HepG2 (cell line): ENCODE measurements around the gene DOP1B. TPM values are rescaled to one million over a fixed set of nuclear protein-coding genes. Genes with fewer than 3 reads are reported as not detected.

Source experiments
- ATAC-seq: fragments of 200-7000 bp; cut with Tn5 transposase; 3 replicates; pipeline ENCODE4 v1.9.1; 2020; ENCODE audit warnings: mild to moderate bottlenecking, moderate library complexity
- BruUV-seq: library from RNA; stranded (reverse); fragments of 400-500 nt; replicated peaks from 2 replicates; lab custom pipeline; 2021; lab: Mats Ljungman, UMichigan
- CTCF ChIA-PET: fragments of 300-600 bp; formaldehyde crosslinking; extraction: SDS; loops from one replicate; lab custom pipeline; 2021; ENCODE audit warnings: low total read pairs, inconsistent platforms, low intra/inter-chr PET ratio; lab: Yijun Ruan, JAX
- POLR2A ChIA-PET: fragments of 350-600 bp; sonication (Branson Sonifier 250); formaldehyde crosslinking; loops from one replicate; lab custom pipeline; 2020; ENCODE audit warnings: antibody characterized with exemption, inconsistent platforms; lab: Yijun Ruan, JAX
- DNase-seq: peaks from one replicate; pipeline ENCODE4 v3.0.0-alpha.2; 2015; ENCODE audit warnings: low spot score
- FAIRE-seq: peaks from 3 replicates; lab custom pipeline; 2011; peaks lifted over from hg19 to GRCh38; lab: Jason Lieb, UNC
- H2AFZ ChIP-seq: one replicate; pipeline ENCODE4 v1.6.1; 2011; ENCODE audit warnings: low read length, inconsistent platforms
- H3K27ac ChIP-seq: fragments of 300-600 bp; 3 replicates; pipeline ENCODE4 v1.8.0; 2011; ENCODE audit warnings: mixed run types, mild to moderate bottlenecking, mixed read lengths, low read length, inconsistent platforms; ENCODE audit not compliant: insufficient read depth; ENCODE audit errors: extremely low read length
- H3K27me3 ChIP-seq, 2 experiments: fragments of 200-600 bp in 1 of 2; 2 replicates in 1 of 2; 3 replicates in 1 of 2; pipeline versions ENCODE4 v1.6.0 to v1.8.0; 2011; ENCODE audit warnings: low read length in 2 of 2, mild to moderate bottlenecking in 2 of 2, moderate library complexity in 2 of 2, inconsistent platforms in 1 of 2; ENCODE audit not compliant: insufficient read depth in 2 of 2, control insufficient read depth in 1 of 2
- H3K36me3 ChIP-seq, 2 experiments: fragments of 200-600 bp in 1 of 2; replicated peaks in 1 of 2; 2 replicates in 1 of 2; 3 replicates in 1 of 2; pipeline versions ENCODE4 v1.5.1 to v1.8.0; 2011; ENCODE audit warnings: low read length in 2 of 2, inconsistent platforms in 1 of 2; ENCODE audit not compliant: insufficient read depth in 2 of 2, control insufficient read depth in 1 of 2
- H3K4me1 ChIP-seq: 2 replicates; pipeline ENCODE4 v1.5.1; 2012; ENCODE audit warnings: low read length, inconsistent platforms; ENCODE audit not compliant: insufficient read depth
- H3K4me2 ChIP-seq: 2 replicates; pipeline ENCODE4 v1.6.0; 2011; ENCODE audit warnings: low read depth, low read length, inconsistent platforms
- H3K4me3 ChIP-seq, 3 experiments: fragments of 200-600 bp in 1 of 3; sonication (generic), shearing (Covaris generic) in 1 of 3; replicated peaks in 1 of 3; 2 replicates each; pipeline ENCODE4 v1.5.1; 2011 to 2016; ENCODE audit warnings: low read length in 3 of 3, inconsistent platforms in 2 of 3, low read depth in 2 of 3, mild to moderate bottlenecking in 2 of 3, control low read depth in 1 of 3, mixed read lengths in 1 of 3; ENCODE audit not compliant: insufficient read depth in 1 of 3
- H3K79me2 ChIP-seq: one replicate; pipeline ENCODE4 v1.6.1; 2011; ENCODE audit warnings: low read length, inconsistent platforms; ENCODE audit not compliant: insufficient read depth
- H3K9ac ChIP-seq: 2 replicates; pipeline ENCODE4 v1.6.0; 2011; ENCODE audit warnings: mild to moderate bottlenecking, low read depth, low read length, inconsistent platforms; ENCODE audit not compliant: insufficient read depth
- H3K9me3 ChIP-seq: 2 replicates; pipeline ENCODE4 v1.5.1; 2012; ENCODE audit warnings: mild to moderate bottlenecking, low read length
- H4K20me1 ChIP-seq: 2 replicates; pipeline ENCODE4 v1.6.0; 2011; ENCODE audit warnings: inconsistent platforms, mild to moderate bottlenecking, low read length, moderate library complexity; ENCODE audit not compliant: insufficient read depth
- ARNT2 ChIP-seq: sonication (generic); formaldehyde crosslinking; IDR thresholded peaks from 2 replicates; pipeline ENCODE4 v1.8.0; 2022; ENCODE audit warnings: mild to moderate bottlenecking, low read depth, missing genetic modification reagents, moderate library complexity
- CBX2 ChIP-seq, 2 experiments: fragments of 200-600 bp in 1 of 2; sonication (generic); formaldehyde crosslinking in 1 of 2; IDR thresholded peaks; 2 replicates each; pipeline versions ENCODE4 v1.7.0 to v1.8.1; 2018 to 2022; ENCODE audit warnings: low read depth in 2 of 2, low read length in 1 of 2, mild to moderate bottlenecking in 1 of 2, missing genetic modification reagents in 1 of 2
- HHEX ChIP-seq: IDR thresholded peaks from 2 replicates; pipeline ENCODE4 v1.6.1; 2016; ENCODE audit warnings: control low read depth
- KAT2B ChIP-seq: fragments of 150-350 bp; IDR thresholded peaks from 2 replicates; pipeline ENCODE4 v1.6.1; 2014; ENCODE audit warnings: low read depth, low read length, borderline replicate concordance
- NFYC ChIP-seq: IDR thresholded peaks from 2 replicates; pipeline ENCODE4 v1.6.1; 2016; ENCODE audit warnings: missing genetic modification reagents, missing compliant biosample characterization
- RFX3 ChIP-seq: IDR thresholded peaks from 2 replicates; pipeline ENCODE4 v1.6.1; 2016; ENCODE audit warnings: missing biosample characterization, missing genetic modification reagents
- RXRA ChIP-seq: sonication (generic); formaldehyde crosslinking; IDR thresholded peaks from 2 replicates; pipeline ENCODE4 v1.5.1; 2020; ENCODE audit warnings: missing genetic modification reagents
- ZNF136 ChIP-seq: sonication (generic); formaldehyde crosslinking; IDR thresholded peaks from 2 replicates; pipeline ENCODE4 v1.8.1; 2022; ENCODE audit warnings: low read depth, mild to moderate bottlenecking, moderate library complexity, missing genetic modification reagents
- ZNF24 ChIP-seq: fragments of 450-650 bp; IDR thresholded peaks from 2 replicates; pipeline ENCODE4 v1.6.1; 2017; ENCODE audit warnings: antibody characterized with exemption, mild to moderate bottlenecking
- ZNF30 ChIP-seq: sonication (generic); formaldehyde crosslinking; IDR thresholded peaks from 2 replicates; pipeline ENCODE4 v1.5.0; 2020; ENCODE audit warnings: mild to moderate bottlenecking, missing genetic modification reagents
- ZNF790 ChIP-seq: sonication (generic); formaldehyde crosslinking; IDR thresholded peaks from 2 replicates; pipeline ENCODE4 v1.8.0; 2022; ENCODE audit warnings: missing genetic modification reagents, mild to moderate bottlenecking, borderline replicate concordance
- WGBS: methylation state at CpG from one replicate; pipeline ENCODE4 v1.1.6; 2017; ENCODE audit warnings: low lambda C conversion rate; 5-methylcytosine and 5-hydroxymethylcytosine counted together
- in situ Hi-C: cut with HindIII; loops from 2 replicates; pipeline ENCODE4 v1.10.0; 2017; ENCODE audit warnings: low pct_unique_long_range_greater_than_20kb; ENCODE audit not compliant: extremely low pct_ligation_motif_present
- intact Hi-C: fragments of 100-400 bp; cut with micrococcal nuclease; formaldehyde crosslinking; loops from one replicate; pipeline ENCODE4 v1.10.0; 2022; ENCODE audit not compliant: unreplicated experiment
- polyA plus RNA-seq, 8 experiments: library from polyadenylated mRNA; depleted of rRNA in 3 of 8; stranded (reverse) in 7 of 8; unstranded in 1 of 8; fragments of >200 nt; fragmentation: Illumina TruSeq in 4 of 8; extraction: Trizol in 4 of 8; gene quantifications; 2 replicates each; pipeline versions ENCODE4 v1.2.1 to v1.2.3, GENCODE V29; 2011 to 2016; ENCODE audit warnings: low read depth in 4 of 8, missing spikeins in 1 of 8, mixed read lengths in 1 of 8; ENCODE audit not compliant: insufficient read depth in 1 of 8
- total RNA-seq, 5 experiments: library from RNA; depleted of rRNA; stranded (reverse); fragments of >200 nt; fragmentation: Illumina TruSeq; extraction: Trizol; gene quantifications; 2 replicates each; pipeline ENCODE4 v1.2.3, GENCODE V29; 2016; ENCODE audit warnings: low read depth in 1 of 5
- TF ChIP-seq, protein P1 (sequence below): sonication (generic); formaldehyde crosslinking; IDR thresholded peaks from 2 replicates; pipeline ENCODE4 v1.5.0; 2020; ENCODE audit warnings: mild to moderate bottlenecking, missing genetic modification reagents

Gene DOP1B
- total and polyA plus RNA-seq, 2 of the 13 experiments (the other 11 are each of a cell fraction or from before 2014, with no cell fraction given), result 2.8 to 3.2 TPM

DNA sequence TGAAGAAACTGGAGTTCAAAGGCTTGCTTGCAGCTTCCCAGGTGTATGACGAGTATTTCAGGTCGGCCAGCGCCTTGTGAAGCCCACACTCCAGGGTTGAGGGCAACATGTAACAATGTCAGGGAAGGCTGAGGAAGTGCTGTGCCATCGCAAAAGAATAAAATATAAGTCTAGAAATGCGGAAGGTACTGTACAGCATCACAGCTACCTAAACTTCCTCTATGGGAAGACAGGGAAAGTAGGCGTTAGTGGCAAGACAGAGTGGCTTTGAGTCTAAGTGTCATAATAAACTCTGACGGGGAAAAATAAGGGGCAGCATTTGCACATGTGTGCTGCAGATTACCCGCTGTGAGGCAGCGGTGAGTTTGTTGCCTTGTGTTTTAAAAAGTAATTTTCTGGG, 28.9 kb downstream of the DOP1B start:
- TF ChIP-seq ZNF30 (CRISPR knock-in tag) (no peak), RXRA (CRISPR knock-in tag) (no peak), NFYC (CRISPR knock-in tag) (no peak), RFX3 (CRISPR knock-in tag) (no peak), ARNT2 (CRISPR knock-in tag) (no peak), ZNF790 (CRISPR knock-in tag) (no peak), ZNF136 (CRISPR knock-in tag) (no peak), KAT2B (no peak), CBX2 (IDR thresholded peaks at IDR 0.05; ENCODE audit: low read depth, low read length) (no peak), CBX2 (CRISPR knock-in tag; IDR thresholded peaks at IDR 0.05; ENCODE audit: low read depth) (no peak), HHEX (no peak), ZNF24 (no peak)
- TF ChIP-seq, protein P1, sequence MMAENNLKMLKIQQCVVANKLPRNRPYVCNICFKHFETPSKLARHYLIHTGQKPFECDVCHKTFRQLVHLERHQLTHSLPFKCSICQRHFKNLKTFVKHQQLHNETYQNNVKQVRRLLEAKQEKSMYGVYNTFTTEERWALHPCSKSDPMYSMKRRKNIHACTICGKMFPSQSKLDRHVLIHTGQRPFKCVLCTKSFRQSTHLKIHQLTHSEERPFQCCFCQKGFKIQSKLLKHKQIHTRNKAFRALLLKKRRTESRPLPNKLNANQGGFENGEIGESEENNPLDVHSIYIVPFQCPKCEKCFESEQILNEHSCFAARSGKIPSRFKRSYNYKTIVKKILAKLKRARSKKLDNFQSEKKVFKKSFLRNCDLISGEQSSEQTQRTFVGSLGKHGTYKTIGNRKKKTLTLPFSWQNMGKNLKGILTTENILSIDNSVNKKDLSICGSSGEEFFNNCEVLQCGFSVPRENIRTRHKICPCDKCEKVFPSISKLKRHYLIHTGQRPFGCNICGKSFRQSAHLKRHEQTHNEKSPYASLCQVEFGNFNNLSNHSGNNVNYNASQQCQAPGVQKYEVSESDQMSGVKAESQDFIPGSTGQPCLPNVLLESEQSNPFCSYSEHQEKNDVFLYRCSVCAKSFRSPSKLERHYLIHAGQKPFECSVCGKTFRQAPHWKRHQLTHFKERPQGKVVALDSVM (CRISPR knock-in tag), result no peak
- H3K4me3 ChIP-seq, result no peak overlapping the region
- H3K27me3 ChIP-seq, result no peaks in the 10 kb centered on the region
- peaks cover 16% of the 10 kb centered on the region for H3K4me1 ChIP-seq
- no peak overlapping the region for H3K9ac ChIP-seq
- no peaks in the 10 kb centered on the region for H3K79me2 ChIP-seq
- DNase-seq, result no peak
- FAIRE-seq, result no peak
- 97% methylated on average over 9 of the region's 9 CpGs for WGBS
- no peaks in the 10 kb centered on the region; a peak in 2 of 5 replicates for H3K36me3 ChIP-seq
- in situ Hi-C loops, result no loop called here
- H3K4me2 ChIP-seq, result no peak overlapping the region
- POLR2A ChIA-PET, result no interaction called here
- H4K20me1 ChIP-seq, result no peaks in the 10 kb centered on the region
- CTCF ChIA-PET, result no interaction called here
- ATAC-seq, result no peak
- no peaks in the 10 kb centered on the region for H3K9me3 ChIP-seq
- no peak overlapping the region for H2AFZ ChIP-seq
- BruUV-seq, result no TSS peak
- H3K27ac ChIP-seq, result no peak overlapping the region
- intact Hi-C loops, result no loop called here
